ENCODE data around the gene FAM120B. TPM values are rescaled to one million over a fixed set of nuclear protein-coding genes. Genes with fewer than 3 reads are reported as not detected.
A peak's percentile ranks its signal among the peaks of the same experiment; 100 is the strongest.
"Not testable (repeated sequence)": the region's sequence is repeated elsewhere in the genome, so short reads cannot be mapped to it uniquely, and the experiment has no call there.

The FAM120B gene
- polyA plus RNA-seq, 2 donors, result 6.4 to 8.7 TPM

GRCh38 chr6:170264644-170265043 is 41.9 kb upstream of the FAM120B start:
- not testable (repeated sequence) for H3K27ac ChIP-seq (ENCODE audit: low read depth in 2 of 2, low read length in 1 of 2); H3K27me3 ChIP-seq (ENCODE audit: control insufficient read depth in 1 of 2, insufficient read depth in 2 of 2, low read length in 2 of 2); H3K9me3 ChIP-seq (ENCODE audit: control insufficient read depth in 2 of 2, insufficient read depth in 1 of 2, low read depth in 1 of 2, low read length in 1 of 2); H3K4me3 ChIP-seq (ENCODE audit: low read depth in 1 of 2, low read length in 2 of 2); H3K36me3 ChIP-seq (ENCODE audit: control insufficient read depth in 2 of 2, insufficient read depth in 2 of 2, low read length in 1 of 2); H3K4me1 ChIP-seq (ENCODE audit: control insufficient read depth in 2 of 2, insufficient read depth in 2 of 2, low read length in 1 of 2)
- WGBS, 2 donors, result 89 to 94% methylated on average over 12 of the region's 12 CpGs

- no peaks in the 10 kb centered on the region for H3K36me3 ChIP-seq (ENCODE audit: control insufficient read depth in 2 of 2, insufficient read depth in 2 of 2, low read length in 1 of 2)
- no peaks in the 10 kb centered on the region for H3K9me3 ChIP-seq (ENCODE audit: control insufficient read depth in 2 of 2, insufficient read depth in 1 of 2, low read depth in 1 of 2, low read length in 1 of 2)
- H3K27ac ChIP-seq (ENCODE audit: low read depth in 2 of 2, low read length in 1 of 2), result peak overlapping the region; percentile 49 to 75
- peaks cover 0 to 3% of the 10 kb centered on the region in 2 donors for H3K4me1 ChIP-seq (ENCODE audit: control insufficient read depth in 2 of 2, insufficient read depth in 2 of 2, low read length in 1 of 2)
- 48 to 56% methylated on average over 22 of the region's 22 CpGs for WGBS, 2 donors
- no peak overlapping the region for H3K4me3 ChIP-seq (ENCODE audit: low read depth in 1 of 2, low read length in 2 of 2)
- peaks cover 0 to 5% of the 10 kb centered on the region in 2 donors for H3K27me3 ChIP-seq (ENCODE audit: control insufficient read depth in 1 of 2, insufficient read depth in 2 of 2, low read length in 2 of 2)
Observed at GRCh38 chr6:170265655-170266054, 40.9 kb upstream of the FAM120B start.

GRCh38 chr6:170266061-170266825 is 40.3 kb upstream of the FAM120B start:
- no peak overlapping the region for H3K4me3 ChIP-seq (ENCODE audit: low read depth in 1 of 2, low read length in 2 of 2)
- 60 to 71% methylated on average over 16 to 18 of the region's 18 CpGs for WGBS, 2 donors
- H3K4me1 ChIP-seq (ENCODE audit: control insufficient read depth in 2 of 2, insufficient read depth in 2 of 2, low read length in 1 of 2), result peaks cover 0 to 3% of the 10 kb centered on the region in 2 donors
- H3K27ac ChIP-seq (ENCODE audit: low read depth in 2 of 2, low read length in 1 of 2), result peak overlapping the region; percentile 47 to 49
- H3K9me3 ChIP-seq (ENCODE audit: control insufficient read depth in 2 of 2, insufficient read depth in 1 of 2, low read depth in 1 of 2, low read length in 1 of 2), result no peaks in the 10 kb centered on the region
- no peaks in the 10 kb centered on the region for H3K36me3 ChIP-seq (ENCODE audit: control insufficient read depth in 2 of 2, insufficient read depth in 2 of 2, low read length in 1 of 2)
- peaks cover 0 to 5% of the 10 kb centered on the region in 2 donors for H3K27me3 ChIP-seq (ENCODE audit: control insufficient read depth in 1 of 2, insufficient read depth in 2 of 2, low read length in 2 of 2)

- peaks cover 0 to 3% of the 10 kb centered on the region in 2 donors for H3K4me1 ChIP-seq (ENCODE audit: control insufficient read depth in 2 of 2, insufficient read depth in 2 of 2, low read length in 1 of 2)
- H3K27me3 ChIP-seq (ENCODE audit: control insufficient read depth in 1 of 2, insufficient read depth in 2 of 2, low read length in 2 of 2), result peaks cover 0 to 5% of the 10 kb centered on the region in 2 donors
- no peak overlapping the region for H3K27ac ChIP-seq (ENCODE audit: low read depth in 2 of 2, low read length in 1 of 2)
- H3K4me3 ChIP-seq (ENCODE audit: low read depth in 1 of 2, low read length in 2 of 2), result no peak overlapping the region
- no peaks in the 10 kb centered on the region for H3K9me3 ChIP-seq (ENCODE audit: control insufficient read depth in 2 of 2, insufficient read depth in 1 of 2, low read depth in 1 of 2, low read length in 1 of 2)
- WGBS, 2 donors, result 87 to 94% methylated on average over 14 of the region's 14 CpGs
- H3K36me3 ChIP-seq (ENCODE audit: control insufficient read depth in 2 of 2, insufficient read depth in 2 of 2, low read length in 1 of 2), result no peaks in the 10 kb centered on the region
Observed at GRCh38 chr6:170267688-170268087, 38.9 kb upstream of the FAM120B start.

GRCh38 chr6:170268216-170269129 is 38.1 kb upstream of the FAM120B start:
- no peaks in the 10 kb centered on the region for H3K36me3 ChIP-seq (ENCODE audit: control insufficient read depth in 2 of 2, insufficient read depth in 2 of 2, low read length in 1 of 2)
- H3K27ac ChIP-seq (ENCODE audit: low read depth in 2 of 2, low read length in 1 of 2), result no peak overlapping the region
- WGBS, 2 donors, result 78 to 89% methylated on average over 22 of the region's 22 CpGs
- H3K4me1 ChIP-seq (ENCODE audit: control insufficient read depth in 2 of 2, insufficient read depth in 2 of 2, low read length in 1 of 2), result peaks cover 0 to 3% of the 10 kb centered on the region in 2 donors
- no peak overlapping the region for H3K4me3 ChIP-seq (ENCODE audit: low read depth in 1 of 2, low read length in 2 of 2)
- H3K27me3 ChIP-seq (ENCODE audit: control insufficient read depth in 1 of 2, insufficient read depth in 2 of 2, low read length in 2 of 2), result peaks cover 0 to 5% of the 10 kb centered on the region in 2 donors
- no peaks in the 10 kb centered on the region for H3K9me3 ChIP-seq (ENCODE audit: control insufficient read depth in 2 of 2, insufficient read depth in 1 of 2, low read depth in 1 of 2, low read length in 1 of 2)

- Histone ChIP-seq H3K4me1 (ENCODE audit: control insufficient read depth in 2 of 2, insufficient read depth in 2 of 2, low read length in 1 of 2) (peaks cover 0 to 3% of the 10 kb centered on the region in 2 donors), H3K27me3 (ENCODE audit: control insufficient read depth in 1 of 2, insufficient read depth in 2 of 2, low read length in 2 of 2) (no peaks in the 10 kb centered on the region), H3K36me3 (ENCODE audit: control insufficient read depth in 2 of 2, insufficient read depth in 2 of 2, low read length in 1 of 2) (no peaks in the 10 kb centered on the region), H3K27ac (ENCODE audit: low read depth in 2 of 2, low read length in 1 of 2) (peak overlapping the region in 1 of 2 donors; percentile 11), H3K9me3 (ENCODE audit: control insufficient read depth in 2 of 2, insufficient read depth in 1 of 2, low read depth in 1 of 2, low read length in 1 of 2) (no peaks in the 10 kb centered on the region), H3K4me3 (ENCODE audit: low read depth in 1 of 2, low read length in 2 of 2) (no peak overlapping the region)
- 53 to 58% methylated on average over 22 of the region's 22 CpGs for WGBS, 2 donors
Observed at GRCh38 chr6:170269151-170269845, 37.3 kb upstream of the FAM120B start.

GRCh38 chr6:170269846-170270541 is 36.6 kb upstream of the FAM120B start:
- whole genome bisulfite sequencing, 2 donors, result 76 to 82% methylated on average over 17 of the region's 17 CpGs
- peak overlapping the region in 1 of 2 donors; percentile 11 for H3K27ac ChIP-seq (ENCODE audit: low read depth in 2 of 2, low read length in 1 of 2)
- peaks cover 0 to 3% of the 10 kb centered on the region in 2 donors for H3K4me1 ChIP-seq (ENCODE audit: control insufficient read depth in 2 of 2, insufficient read depth in 2 of 2, low read length in 1 of 2)

GRCh38 chr6:170270984-170271593 is 35.5 kb upstream of the FAM120B start:
- Histone ChIP-seq H3K27ac (ENCODE audit: low read depth in 2 of 2, low read length in 1 of 2) (no peak overlapping the region), H3K4me3 (ENCODE audit: low read depth in 1 of 2, low read length in 2 of 2) (no peak overlapping the region), H3K27me3 (ENCODE audit: control insufficient read depth in 1 of 2, insufficient read depth in 2 of 2, low read length in 2 of 2) (no peaks in the 10 kb centered on the region), H3K36me3 (ENCODE audit: control insufficient read depth in 2 of 2, insufficient read depth in 2 of 2, low read length in 1 of 2) (no peaks in the 10 kb centered on the region), H3K9me3 (ENCODE audit: control insufficient read depth in 2 of 2, insufficient read depth in 1 of 2, low read depth in 1 of 2, low read length in 1 of 2) (no peaks in the 10 kb centered on the region), H3K4me1 (ENCODE audit: control insufficient read depth in 2 of 2, insufficient read depth in 2 of 2, low read length in 1 of 2) (no peaks in the 10 kb centered on the region)
- 92 to 94% methylated on average over 19 of the region's 19 CpGs for WGBS, 2 donors

More at GRCh38 chr6:170269846-170270541, 36.6 kb upstream of the FAM120B start:
- no peak overlapping the region for H3K4me3 ChIP-seq (ENCODE audit: low read depth in 1 of 2, low read length in 2 of 2)
- H3K9me3 ChIP-seq (ENCODE audit: control insufficient read depth in 2 of 2, insufficient read depth in 1 of 2, low read depth in 1 of 2, low read length in 1 of 2), result no peaks in the 10 kb centered on the region
- no peaks in the 10 kb centered on the region for H3K27me3 ChIP-seq (ENCODE audit: control insufficient read depth in 1 of 2, insufficient read depth in 2 of 2, low read length in 2 of 2)
- no peaks in the 10 kb centered on the region for H3K36me3 ChIP-seq (ENCODE audit: control insufficient read depth in 2 of 2, insufficient read depth in 2 of 2, low read length in 1 of 2)
